ENCODE measurements around the gene ZWILCH.

Gene ZWILCH

GRCh38 chr15:66555685-66556084 lies 50.6 kb downstream of the ZWILCH start:
- DNase-seq (ENCODE audit: low spot score), result no peak

GRCh38 chr15:66558271-66558670 lies 53.1 kb downstream of the ZWILCH start:
- no peak for DNase-seq (ENCODE audit: low spot score)

GRCh38 chr15:66560856-66561525 lies 55.9 kb downstream of the ZWILCH start:
- no peak for DNase-seq (ENCODE audit: low spot score)

GRCh38 chr15:66563126-66563525 lies 58.0 kb downstream of the ZWILCH start:
- no peak for DNase-seq (ENCODE audit: low spot score)

- no peak for DNase-seq (ENCODE audit: low spot score)
These were observed 58.5 kb downstream of the ZWILCH start for GRCh38 chr15:66563566-66564110.

GRCh38 chr15:66564136-66565041 lies 59.3 kb downstream of the ZWILCH start:
- DNase-seq (ENCODE audit: low spot score), result no peak

- DNase-seq (ENCODE audit: low spot score), result no peak
These were observed 60.1 kb downstream of the ZWILCH start for GRCh38 chr15:66565141-66565641.

GRCh38 chr15:66565741-66566144 lies 60.6 kb downstream of the ZWILCH start, which contains the start of gene LCTL:
Gene LCTL, minus strand, starts transcription at chr15:66565998. Its CDS starts 633 bp downstream, at chr15:66565365.
- no peak for DNase-seq (ENCODE audit: low spot score)

- peak; percentile 79 for DNase-seq (ENCODE audit: low spot score)
These were observed 61.9 kb downstream of the ZWILCH start for GRCh38 chr15:66566963-66567531.

- DNase-seq (ENCODE audit: low spot score), result no peak
These were observed 62.8 kb downstream of the ZWILCH start for GRCh38 chr15:66567897-66568296.

- DNase-seq (ENCODE audit: low spot score), result no peak
These were observed 64.5 kb downstream of the ZWILCH start for GRCh38 chr15:66569461-66570137.

GRCh38 chr15:66570327-66570726 lies 65.2 kb downstream of the ZWILCH start:
- DNase-seq (ENCODE audit: low spot score), result no peak

- DNase-seq (ENCODE audit: low spot score), result no peak
These were observed 65.8 kb downstream of the ZWILCH start for GRCh38 chr15:66570842-66571478.

- no peak for DNase-seq (ENCODE audit: low spot score)
These were observed 67.0 kb downstream of the ZWILCH start for GRCh38 chr15:66572146-66572545.

- DNase-seq (ENCODE audit: low spot score), result no peak
These were observed 68.2 kb downstream of the ZWILCH start for GRCh38 chr15:66573348-66573718.

GRCh38 chr15:66573719-66574595 lies 68.8 kb downstream of the ZWILCH start:
- no peak for DNase-seq (ENCODE audit: low spot score)

- DNase-seq (ENCODE audit: low spot score), result no peak
These were observed 69.4 kb downstream of the ZWILCH start for GRCh38 chr15:66574596-66574950.

GRCh38 chr15:66578286-66578875 lies 73.3 kb downstream of the ZWILCH start:
- peak; percentile 32 for DNase-seq (ENCODE audit: low spot score)

GRCh38 chr15:66580643-66581042 lies 75.5 kb downstream of the ZWILCH start:
- DNase-seq (ENCODE audit: low spot score), result no peak

- no peak for DNase-seq (ENCODE audit: low spot score)
These were observed 76.9 kb downstream of the ZWILCH start for GRCh38 chr15:66581972-66582537.
